ENCODE measurements around the gene CHST6.
"Not testable (repeated sequence)": the region's sequence is repeated elsewhere in the genome, so short reads cannot be mapped to it uniquely, and the experiment has no call there.

The CHST6 gene

DNA sequence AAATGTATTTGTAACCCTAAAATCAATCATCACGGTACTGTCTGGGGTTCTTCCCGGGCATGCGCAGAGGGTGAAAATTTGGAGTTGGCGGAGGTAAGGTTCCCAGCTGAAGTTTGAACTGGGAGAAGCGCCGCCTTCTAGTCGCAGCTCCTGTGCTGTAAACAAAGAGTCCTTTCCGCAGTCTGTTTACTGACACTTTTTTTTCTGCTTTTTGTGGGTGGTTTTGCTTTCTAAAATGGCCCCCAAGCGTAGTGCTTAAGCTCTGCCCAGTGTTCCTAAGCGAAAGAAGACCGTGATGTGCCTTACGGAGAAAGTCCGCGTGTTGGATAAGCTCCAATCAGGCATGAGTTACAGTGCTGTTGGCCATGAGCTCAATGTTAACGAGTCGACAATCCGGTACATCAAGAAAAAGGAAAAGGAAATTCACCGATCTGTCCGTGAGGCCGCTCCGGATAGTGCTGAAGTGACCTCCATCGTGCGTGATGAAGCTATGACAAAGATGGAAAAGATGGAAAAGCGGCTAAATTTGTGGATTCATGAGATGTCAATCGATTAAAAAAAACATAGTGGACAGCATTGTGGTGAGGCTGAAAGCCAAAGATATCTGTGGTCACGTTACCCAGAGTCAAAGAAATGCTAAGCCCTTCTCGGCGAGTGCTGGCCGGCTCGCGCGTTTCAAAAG is 61.4 kb downstream of the CHST6 start:
- DNase-seq, result peak; percentile 96

GRCh38 chr16:75432828-75433731 is 62.2 kb downstream of the CHST6 start, which contains the start of gene CFDP1:
Gene CFDP1, minus strand, starts transcription at chr16:75433503. Its CDS starts 151 bp downstream, at chr16:75433352.
- DNase-seq, result peak; percentile 99

DNA sequence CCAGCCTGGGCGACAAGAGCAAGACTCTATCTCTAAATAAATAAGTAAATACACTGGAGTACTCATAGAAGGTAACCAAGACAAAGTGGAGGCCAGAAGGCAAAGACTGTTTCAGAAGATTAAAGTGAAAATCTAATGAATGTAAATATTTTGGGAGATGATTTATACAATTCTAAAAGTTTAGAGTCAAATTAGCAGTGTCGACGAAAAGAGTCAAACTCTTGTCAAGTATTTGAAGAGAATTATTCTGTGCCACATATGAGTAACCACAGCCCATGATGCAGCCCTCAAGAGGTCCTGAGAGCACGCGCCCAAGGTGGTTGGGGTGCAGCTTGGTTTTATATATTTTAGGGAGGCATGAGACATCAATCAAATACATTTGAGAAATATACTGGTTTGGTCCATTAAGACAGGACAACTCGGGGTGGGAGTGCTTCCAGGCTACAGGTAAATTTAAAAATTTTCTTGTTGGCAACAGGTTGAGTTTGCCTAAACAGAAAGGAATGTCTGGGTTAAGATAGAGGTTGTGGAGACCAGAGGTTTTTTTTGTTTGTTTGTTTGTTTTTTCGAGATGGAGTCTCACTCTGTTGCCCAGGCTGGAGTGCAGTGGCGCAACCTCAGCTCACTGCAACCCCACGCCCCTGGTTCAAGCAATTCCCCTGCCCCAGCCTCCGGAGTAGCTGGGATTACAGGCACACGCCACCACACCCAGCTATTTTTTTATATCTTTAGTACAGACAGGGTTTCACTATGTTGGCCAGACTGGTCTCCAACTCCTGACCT is 65.4 kb downstream of the CHST6 start:
- DNase-seq, result no peak

- DNase-seq, result not testable (repeated sequence)
Measured at GRCh38 chr16:75426524-75426923, 68.7 kb downstream of the CHST6 start.

- not testable (repeated sequence) for DNase-seq
Measured at GRCh38 chr16:75424105-75424762, 71.0 kb downstream of the CHST6 start.

GRCh38 chr16:75423723-75424104 is 71.5 kb downstream of the CHST6 start:
- no peak for DNase-seq

Data from eye (tissue), 1 donor.